GM21423 (cell line): Measurements from ENCODE around the gene EML1.

Experiments
- ATAC-seq: cut with Tn5 transposase; IDR thresholded peaks from one replicate; pipeline ENCODE4 v1.9.1; 2021; ENCODE audit warnings: mild to moderate bottlenecking, moderate library complexity; ENCODE audit not compliant: unreplicated experiment

EML1 gene

GRCh38 chr14:99862136-99862535 lies 68.9 kb downstream of the EML1 start:
- no peak for ATAC-seq

DNA sequence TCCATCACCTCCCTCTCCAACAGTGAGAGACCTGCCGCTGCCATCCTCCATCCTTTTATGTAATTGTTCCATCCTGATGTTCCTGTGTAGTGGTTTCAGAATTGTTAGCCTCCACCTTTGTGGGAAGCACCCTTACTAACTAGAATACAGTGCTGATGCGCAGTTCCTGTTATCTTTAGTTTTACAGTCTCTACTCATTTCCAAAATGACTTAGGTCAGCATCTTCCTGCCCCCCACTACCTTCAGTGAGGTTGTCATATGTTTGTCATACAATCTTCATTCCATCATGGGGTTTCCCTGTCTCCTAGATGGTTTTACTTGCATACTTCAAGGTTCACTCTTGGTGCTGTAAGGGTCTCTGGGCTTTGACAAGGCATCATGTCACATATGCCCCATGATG lies 69.8 kb downstream of the EML1 start:
- ATAC-seq, result no peak

- no peak for ATAC-seq
These were observed 72.2 kb downstream of the EML1 start for GRCh38 chr14:99865408-99865807.

- no peak for ATAC-seq
These were observed 77.4 kb downstream of the EML1 start for GRCh38 chr14:99870617-99871016.

DNA sequence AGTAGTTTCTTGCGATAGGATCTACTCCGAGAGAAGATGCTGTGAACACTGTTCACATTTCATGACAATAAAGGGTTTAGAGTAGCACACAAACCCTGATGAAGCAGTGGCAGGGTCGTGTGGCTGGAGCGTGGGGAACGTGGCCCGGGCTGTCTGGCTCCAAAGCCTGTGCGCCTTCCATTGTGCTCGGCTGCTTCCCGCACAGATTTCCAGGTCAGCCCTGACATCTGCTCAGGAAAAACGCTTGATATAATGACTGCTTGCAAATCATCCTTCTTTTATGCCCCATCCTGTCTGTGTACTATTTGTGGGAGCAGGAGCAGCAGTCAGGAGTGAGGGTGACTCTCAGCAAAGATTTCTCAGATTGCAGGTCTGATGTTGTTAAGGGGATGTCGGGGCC lies 78.6 kb downstream of the EML1 start:
- no peak for ATAC-seq

DNA sequence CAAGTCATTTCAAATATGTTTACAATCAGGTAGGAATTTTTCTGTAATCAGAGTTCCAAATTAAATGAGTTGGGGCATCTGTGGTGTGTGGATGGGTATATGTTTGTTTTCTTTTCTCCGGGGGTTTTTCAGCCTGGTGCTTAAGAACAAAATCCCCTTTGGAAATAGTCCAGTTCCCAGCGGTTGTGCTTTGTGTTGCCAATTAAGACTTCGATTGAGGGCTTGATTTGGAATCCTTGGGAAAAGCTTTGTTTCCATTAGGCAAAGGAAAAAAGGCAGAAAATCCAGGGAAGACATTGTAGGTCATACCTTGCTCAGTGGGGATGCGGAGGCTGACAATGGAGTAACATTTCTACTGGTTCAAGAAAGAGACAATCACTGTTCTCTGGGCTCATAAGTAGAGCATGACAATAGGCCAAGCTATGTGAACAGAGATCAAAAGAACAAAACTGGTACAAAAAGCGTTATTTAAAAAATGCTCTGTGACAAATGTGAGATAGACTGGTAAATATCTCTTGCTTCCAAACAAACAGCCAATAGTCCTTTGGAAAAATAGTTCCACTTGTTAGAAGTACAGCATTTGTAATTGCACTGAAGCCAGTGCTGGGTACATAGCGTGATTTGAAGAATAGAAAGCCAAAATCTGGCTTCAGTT lies 79.7 kb downstream of the EML1 start:
- ATAC-seq, result no peak

- ATAC-seq, result no peak
These were observed 80.4 kb downstream of the EML1 start for GRCh38 chr14:99873653-99874052.

GRCh38 chr14:99874306-99874705 lies 81.1 kb downstream of the EML1 start:
- no peak for ATAC-seq

- no peak for ATAC-seq
These were observed 82.2 kb downstream of the EML1 start for GRCh38 chr14:99875421-99875820.

DNA sequence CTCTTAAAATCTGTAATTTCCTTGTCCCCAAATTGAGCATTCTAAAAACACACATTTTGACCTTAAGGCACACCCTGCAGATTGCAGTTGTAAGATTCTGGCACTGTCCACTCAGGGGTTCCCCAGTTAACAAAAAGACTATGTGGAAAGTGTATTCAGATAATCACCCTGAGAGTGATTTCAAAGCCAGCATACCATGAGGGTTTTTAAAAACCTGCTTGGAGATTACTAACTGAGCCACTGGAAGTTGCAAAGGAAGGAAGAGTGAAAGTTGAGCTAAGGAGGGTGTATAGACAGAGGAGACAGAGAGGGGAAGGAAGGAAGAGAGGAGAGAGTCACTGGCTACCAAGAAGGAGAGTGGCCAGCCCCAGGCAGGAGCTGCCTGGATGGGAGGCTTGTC lies 82.6 kb downstream of the EML1 start:
- ATAC-seq, result no peak

- ATAC-seq, result no peak
These were observed 83.2 kb downstream of the EML1 start for GRCh38 chr14:99876406-99876805.

DNA sequence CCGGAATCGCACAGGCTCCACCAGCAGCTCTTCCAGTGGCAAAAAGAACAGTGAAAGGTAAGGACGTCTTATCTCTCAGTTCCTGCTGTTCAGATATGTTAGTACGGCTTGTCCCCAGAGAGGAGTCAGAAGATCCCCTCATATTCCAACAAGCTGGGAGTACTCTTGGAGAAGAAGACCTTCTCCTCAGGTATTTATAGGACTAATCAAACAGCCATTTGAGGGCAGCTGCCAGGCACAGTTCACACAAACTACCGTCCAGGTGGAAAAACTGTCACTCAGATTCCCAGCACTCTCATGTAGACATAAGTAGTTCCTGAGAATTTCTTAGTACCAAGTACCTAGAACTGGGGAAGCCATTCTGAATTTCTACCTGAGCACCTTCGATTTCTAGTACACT lies 85.3 kb downstream of the EML1 start:
- no peak for ATAC-seq

GRCh38 chr14:99879401-99880295 lies 86.4 kb downstream of the EML1 start:
- no peak for ATAC-seq

- no peak for ATAC-seq
These were observed 87.6 kb downstream of the EML1 start for GRCh38 chr14:99880651-99881420.

DNA sequence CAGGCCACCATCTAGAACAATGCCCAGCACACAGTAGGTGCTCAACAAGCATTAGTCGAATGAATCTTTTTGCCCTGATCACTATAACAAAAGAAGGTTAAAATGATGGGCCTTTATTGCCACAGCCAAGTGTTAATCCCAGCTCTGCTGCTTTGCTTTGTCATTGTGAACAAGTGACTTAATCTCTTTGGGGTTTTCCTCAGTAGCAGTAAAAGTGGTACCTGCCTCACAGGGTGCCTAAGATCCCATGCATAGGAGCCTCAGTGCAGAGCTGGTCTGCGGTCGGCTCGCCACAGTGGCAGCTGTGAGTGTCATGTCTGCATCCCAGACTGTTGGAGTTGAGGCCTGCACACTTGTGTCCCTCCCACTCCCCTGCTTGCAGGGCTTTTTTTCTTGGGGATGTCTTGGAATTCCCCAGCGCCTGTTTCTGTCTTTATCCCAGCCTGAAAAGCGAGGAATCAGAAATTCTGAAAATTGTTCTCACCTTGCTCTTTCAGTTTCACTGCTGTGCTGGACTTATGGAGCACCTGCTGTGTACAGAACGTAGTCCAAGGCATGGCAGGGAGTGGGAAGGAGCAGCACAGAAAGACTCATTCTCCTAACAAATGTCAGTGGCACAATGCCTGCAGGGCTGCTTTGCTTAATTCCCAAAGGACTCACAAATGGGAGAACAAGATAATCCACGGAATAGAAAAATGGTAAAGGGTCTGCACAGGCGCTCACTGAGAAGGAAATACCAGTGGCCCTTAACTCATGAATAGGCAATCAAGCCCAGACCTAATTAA lies 90.8 kb downstream of the EML1 start:
- ATAC-seq, result no peak

DNA sequence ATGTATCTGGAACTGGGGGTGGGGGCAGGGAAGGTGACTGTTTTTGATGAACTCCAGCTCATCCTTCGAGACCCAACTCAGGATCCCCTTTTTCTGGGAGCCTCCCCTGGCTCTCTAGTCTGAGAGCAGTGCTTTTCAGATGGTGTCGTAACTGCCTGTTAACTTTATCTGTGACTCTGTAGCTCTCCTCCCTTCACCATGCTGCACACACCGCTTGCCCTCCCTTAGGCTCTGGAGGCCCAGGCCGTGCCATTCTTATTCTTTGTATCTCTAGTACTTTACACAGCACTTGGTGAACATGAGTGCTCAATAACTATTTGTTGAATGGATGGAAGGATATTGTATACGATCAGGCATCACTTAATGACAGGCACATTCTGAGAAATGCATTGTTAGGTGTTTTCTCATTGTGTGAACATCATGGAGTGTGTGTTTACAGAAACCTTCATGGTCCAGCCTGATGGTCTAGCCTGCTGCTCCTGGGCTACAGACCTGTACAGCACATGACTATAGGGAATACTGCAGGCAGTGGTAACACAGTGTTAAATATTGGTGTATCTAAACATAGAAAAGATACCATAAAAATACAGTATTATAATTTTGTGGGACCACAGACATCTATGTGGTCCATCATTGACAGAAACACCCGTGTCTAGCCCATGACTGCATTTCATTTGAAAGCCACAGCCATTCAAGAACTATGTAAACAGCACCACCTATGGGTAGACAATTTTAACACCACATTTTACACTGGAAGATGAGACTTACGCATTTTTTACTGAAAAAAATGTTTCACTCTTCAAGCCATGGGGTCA lies 91.8 kb downstream of the EML1 start:
- peak; percentile 70 for ATAC-seq

DNA sequence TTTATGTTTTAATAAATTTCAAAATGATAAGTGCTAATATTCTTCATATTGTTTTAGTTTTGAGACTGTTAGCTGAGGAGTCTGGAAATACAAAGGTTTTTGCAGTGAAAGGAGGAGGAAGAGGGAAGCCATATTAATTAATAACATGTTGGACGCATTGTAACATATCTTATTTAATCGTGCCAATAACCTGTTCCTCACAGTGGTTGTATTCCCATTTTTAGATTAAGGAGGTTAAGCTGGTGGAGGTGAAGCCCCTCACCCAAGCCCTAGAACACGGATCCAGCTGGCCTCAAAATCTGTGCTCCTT lies 92.4 kb downstream of the EML1 start:
- ATAC-seq, result no peak

GRCh38 chr14:99887407-99887806 lies 94.2 kb downstream of the EML1 start:
- no peak for ATAC-seq

GRCh38 chr14:99888149-99888548 lies 94.9 kb downstream of the EML1 start:
- no peak for ATAC-seq

DNA sequence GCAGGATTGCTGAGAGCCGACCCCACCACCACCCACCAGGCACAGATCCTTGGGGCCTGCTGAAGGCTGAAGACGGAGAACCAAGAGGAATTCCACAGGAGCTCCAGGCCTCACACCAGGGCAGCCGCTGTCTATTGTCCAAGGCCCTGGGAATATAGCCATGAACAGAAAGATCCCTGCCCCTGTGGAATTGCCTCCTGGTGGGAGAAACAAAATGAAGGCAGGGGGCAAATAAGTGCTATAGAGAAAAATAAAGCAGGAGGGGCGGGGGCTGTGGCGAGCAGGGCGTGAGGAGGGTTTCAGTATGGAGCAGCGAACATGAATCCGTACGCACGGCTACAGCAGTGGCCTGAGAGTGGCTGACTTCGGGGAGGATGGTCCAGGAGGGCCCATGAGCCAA lies 96.1 kb downstream of the EML1 start:
- ATAC-seq, result no peak
